RWPE1 (cell line): ENCODE measurements around the gene NDUFA11.

Experiments
- CTCF ChIA-PET: fragments of 350-600 bp; sonication (Branson Sonifier 250); formaldehyde crosslinking; extraction: SDS; loops from one replicate; lab custom pipeline; 2021; lab: Yijun Ruan, JAX
- POLR2A ChIA-PET: fragments of 400-600 bp; formaldehyde crosslinking; extraction: SDS; loops from one replicate; lab custom pipeline; 2020; ENCODE audit warnings: antibody characterized with exemption; ENCODE audit not compliant: low non-redundant PET; lab: Yijun Ruan, JAX
- DNase-seq: peaks from one replicate; pipeline ENCODE4 v3.0.0; 2012; ENCODE audit warnings: low spot score
- H3K27ac ChIP-seq: fragments of 450-650 bp; 2 replicates; pipeline ENCODE4 v1.5.1; 2017
- TF ChIP-seq, protein P1 (sequence below): fragments of 450-650 bp; conservative IDR thresholded peaks from 2 replicates; pipeline ENCODE4 v1.5.1; 2017; ENCODE audit warnings: low read depth, mild to moderate bottlenecking

Gene NDUFA11

DNA sequence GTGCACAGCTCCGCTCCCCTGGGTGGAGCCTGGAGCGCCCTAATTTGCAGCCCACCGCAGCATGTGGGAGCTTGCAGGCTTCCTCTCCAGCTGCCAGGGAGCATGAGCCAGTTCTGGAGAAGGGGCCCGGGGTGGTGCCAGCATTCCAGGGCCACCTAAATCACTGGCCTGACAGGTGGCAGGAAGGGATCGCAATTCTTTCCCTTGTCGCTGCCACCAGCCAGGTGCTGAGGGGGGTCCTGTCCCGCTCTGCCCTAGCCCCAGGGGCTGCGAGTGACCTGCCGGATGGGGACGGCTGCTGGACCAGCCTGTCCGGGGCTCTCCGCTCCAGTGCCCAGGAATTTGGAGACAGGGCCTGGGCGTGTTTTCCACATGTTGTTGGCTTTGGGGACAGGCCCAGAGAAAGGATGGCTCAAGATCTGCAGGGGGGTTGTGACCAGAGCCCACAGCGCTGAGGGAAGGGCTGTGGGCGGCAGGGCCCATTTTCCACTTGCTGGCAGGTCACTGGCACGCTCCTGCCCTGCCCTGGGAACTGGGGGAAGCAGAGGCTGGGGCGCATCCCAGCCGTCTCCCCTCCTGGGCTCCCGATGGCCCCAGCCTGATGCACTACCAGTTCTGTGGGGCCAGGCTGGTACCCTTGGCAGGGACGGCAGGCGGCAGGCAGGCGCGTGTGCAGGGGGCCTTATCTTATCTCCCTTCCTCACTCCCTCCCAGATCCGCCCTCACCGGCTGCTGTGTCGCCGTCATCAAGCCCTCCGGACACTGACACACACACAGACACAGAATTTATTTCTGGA is 9.5 kb downstream of the NDUFA11 start:
- ChIA-PET POLR2A (no interaction called here), CTCF (interaction anchor here (2.4 kb wide), 1 partner anchor 90 kb away, joined by 15 read pairs; no protein-coding TSS in a partner anchor)
- peak overlapping the region; percentile 84 for H3K27ac ChIP-seq
- peak; percentile 25 for DNase-seq
- TF ChIP-seq, protein P1, sequence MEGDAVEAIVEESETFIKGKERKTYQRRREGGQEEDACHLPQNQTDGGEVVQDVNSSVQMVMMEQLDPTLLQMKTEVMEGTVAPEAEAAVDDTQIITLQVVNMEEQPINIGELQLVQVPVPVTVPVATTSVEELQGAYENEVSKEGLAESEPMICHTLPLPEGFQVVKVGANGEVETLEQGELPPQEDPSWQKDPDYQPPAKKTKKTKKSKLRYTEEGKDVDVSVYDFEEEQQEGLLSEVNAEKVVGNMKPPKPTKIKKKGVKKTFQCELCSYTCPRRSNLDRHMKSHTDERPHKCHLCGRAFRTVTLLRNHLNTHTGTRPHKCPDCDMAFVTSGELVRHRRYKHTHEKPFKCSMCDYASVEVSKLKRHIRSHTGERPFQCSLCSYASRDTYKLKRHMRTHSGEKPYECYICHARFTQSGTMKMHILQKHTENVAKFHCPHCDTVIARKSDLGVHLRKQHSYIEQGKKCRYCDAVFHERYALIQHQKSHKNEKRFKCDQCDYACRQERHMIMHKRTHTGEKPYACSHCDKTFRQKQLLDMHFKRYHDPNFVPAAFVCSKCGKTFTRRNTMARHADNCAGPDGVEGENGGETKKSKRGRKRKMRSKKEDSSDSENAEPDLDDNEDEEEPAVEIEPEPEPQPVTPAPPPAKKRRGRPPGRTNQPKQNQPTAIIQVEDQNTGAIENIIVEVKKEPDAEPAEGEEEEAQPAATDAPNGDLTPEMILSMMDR = no peak

DNA sequence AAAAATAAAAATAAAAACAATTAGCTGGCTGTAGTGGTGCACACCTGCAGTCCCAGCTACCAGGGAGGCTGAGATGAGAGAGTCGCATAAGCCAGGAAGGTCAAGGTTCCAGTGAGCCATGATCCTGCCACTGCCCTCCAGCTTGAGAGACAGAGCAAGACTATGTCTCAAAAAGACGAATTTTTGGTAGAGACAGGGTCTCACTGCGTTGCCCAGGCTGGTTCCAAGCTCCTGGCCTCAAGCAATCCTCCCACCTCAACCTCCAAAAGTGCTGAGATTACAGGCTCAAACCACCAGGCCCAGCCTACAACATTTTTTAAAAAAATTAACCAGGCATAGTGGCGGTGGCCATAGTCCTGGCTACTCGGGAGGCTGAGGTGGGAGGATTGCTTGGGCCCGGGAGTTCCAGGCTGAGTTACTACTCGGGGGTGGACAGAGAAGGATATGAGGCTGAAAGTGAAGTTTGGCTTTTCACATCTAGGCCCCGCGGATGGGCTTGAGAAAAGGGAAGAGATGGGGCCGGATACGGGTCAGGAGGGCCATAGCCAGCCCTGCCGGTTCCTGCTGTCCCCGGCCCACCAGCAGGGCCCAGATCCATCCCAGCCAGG is 10.2 kb downstream of the NDUFA11 start:
- H3K27ac ChIP-seq = peak overlapping the region; percentile 84
- ChIA-PET POLR2A (interaction anchor here (0.6 kb wide), 1 partner anchor 121 kb away, joined by 3 read pairs; no protein-coding TSS in a partner anchor), CTCF (interaction anchor here (0.5 to 2.4 kb wide), 2 partner anchors 89 to 98 kb away, joined by 3 to 15 read pairs; no protein-coding TSS in a partner anchor)
- DNase-seq = no peak
- TF ChIP-seq, protein P1 = no peak

DNA sequence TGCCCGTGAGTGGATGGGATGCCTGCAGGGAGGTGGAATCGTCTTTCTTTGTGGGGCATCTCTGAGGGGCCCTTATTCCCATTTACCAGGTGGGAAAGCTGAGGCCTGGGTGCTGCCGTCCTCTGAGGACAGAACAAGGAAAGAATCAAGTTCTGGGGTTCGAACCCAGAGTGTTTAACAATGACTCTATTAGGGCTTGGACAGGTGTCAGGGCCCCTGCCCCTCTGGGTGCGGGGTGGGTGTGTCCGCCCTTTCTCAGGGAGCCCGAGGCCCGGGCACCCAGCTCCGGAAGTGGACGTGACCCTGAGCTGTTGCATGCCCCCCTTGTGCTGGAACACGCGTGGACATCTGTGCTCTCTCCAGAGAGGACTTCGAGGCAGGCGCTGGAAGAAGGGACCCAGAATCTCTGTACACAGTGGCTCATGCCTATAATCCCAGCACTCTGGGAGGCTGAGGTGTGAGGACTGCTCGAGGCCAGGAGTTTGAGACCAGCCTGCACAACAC is 10.8 kb downstream of the NDUFA11 start:
- CTCF ChIA-PET = interaction anchor here (0.5 to 2.4 kb wide), 2 partner anchors 89 to 97 kb away, joined by 3 to 15 read pairs; no protein-coding TSS in a partner anchor
- peak overlapping the region; percentile 84 for H3K27ac ChIP-seq
- TF ChIP-seq, protein P1 = no peak
- POLR2A ChIA-PET = interaction anchor here (0.6 kb wide), 1 partner anchor 121 kb away, joined by 3 read pairs; no protein-coding TSS in a partner anchor
- no peak for DNase-seq

DNA sequence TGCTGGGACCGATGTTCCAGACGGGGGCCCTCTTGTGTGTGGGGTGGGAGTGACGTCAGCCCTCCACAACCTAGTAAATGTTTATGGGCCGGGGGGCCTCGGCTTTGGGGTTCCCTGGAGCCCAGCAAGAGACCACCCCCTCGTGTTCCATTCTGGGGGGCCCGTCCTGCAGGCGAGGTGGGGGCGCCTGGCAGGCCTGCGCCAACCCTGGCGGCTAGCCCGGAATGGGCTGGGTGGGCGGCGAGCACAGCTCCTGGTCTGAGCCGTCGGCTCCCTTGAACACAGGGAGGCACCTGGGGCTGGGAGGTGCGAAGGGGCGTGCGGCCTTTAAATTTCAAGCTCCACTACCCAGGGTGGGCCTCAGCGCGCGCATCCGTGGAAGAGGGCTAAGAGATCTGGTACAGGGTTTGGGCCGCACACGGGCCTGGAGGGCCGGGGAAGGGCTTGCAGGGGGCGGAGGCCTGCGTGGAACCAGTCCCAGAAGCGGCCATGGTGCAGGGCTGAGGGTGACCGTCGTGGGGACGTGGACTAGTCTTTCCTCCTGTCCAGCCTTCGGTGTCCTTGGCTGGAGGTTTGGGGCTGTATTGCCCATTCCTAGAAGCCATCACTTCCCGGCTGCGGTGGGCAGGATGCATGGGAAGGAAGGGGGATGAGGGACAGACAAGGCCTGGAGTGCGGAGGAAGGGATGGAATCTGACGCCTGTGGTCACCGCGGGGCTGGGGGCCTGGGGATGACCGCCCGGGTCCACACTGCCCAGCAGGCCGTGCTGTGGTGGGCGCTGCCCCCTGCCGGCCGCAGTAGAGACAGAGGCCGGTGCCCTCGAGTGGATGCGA is 11.4 kb downstream of the NDUFA11 start:
- DNase-seq = no peak
- CTCF ChIA-PET = interaction anchor here (2.4 kb wide), 1 partner anchor 88 kb away, joined by 15 read pairs; no protein-coding TSS in a partner anchor
- H3K27ac ChIP-seq = peak overlapping the region; percentile 84; the same call in 1 of the 2 replicates
- POLR2A ChIA-PET = interaction anchor here (0.7 kb wide), 1 partner anchor 11 kb away, joined by 3 read pairs; the partner anchor contains the start of gene NDUFA11
- TF ChIP-seq, protein P1 = 0 out of 2 replicates have a peak, but pooled peaks have one; percentile 20

DNA sequence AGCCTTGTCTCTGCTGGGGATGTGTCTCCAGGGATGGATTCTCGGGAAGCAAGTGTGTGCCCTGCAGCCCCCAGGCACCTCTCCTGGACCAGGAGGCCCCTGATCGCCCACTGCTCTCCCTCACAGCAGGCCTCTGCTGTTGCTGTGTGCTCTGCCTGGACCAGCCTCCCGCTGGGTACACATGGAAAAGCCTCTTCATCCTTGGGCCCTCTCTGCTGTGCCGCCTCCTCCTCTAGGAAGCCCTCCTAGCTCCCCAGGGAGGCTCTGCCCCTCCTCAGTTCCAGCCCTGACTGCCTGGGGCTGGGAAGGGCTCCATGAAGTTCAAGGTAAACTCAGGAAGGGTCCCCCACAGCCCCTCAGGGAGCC is 12.0 kb downstream of the NDUFA11 start:
- H3K27ac ChIP-seq = no peak overlapping the region
- DNase-seq = no peak
- TF ChIP-seq, protein P1 = no peak
- CTCF ChIA-PET = interaction anchor here (0.7 to 2.4 kb wide), 3 partner anchors 86 to 88 kb away, joined by 3 to 15 read pairs (median 9); no protein-coding TSS in a partner anchor
- POLR2A ChIA-PET = interaction anchor here (0.7 kb wide), 1 partner anchor 12 kb away, joined by 3 read pairs; the partner anchor contains the start of gene NDUFA11
